Activated naive CD8-positive, alpha-beta T cell treated with anti-CD3 and anti-CD28 coated beads for 36 hours (primary cell): ENCODE results near the gene USP37. TPM values are rescaled to one million over a fixed set of nuclear protein-coding genes. Genes with fewer than 3 reads are reported as not detected.

Experiments
- DNase-seq: peaks from one replicate; pipeline ENCODE4 v3.0.0; 2021
- H3K27ac Mint-ChIP-seq: one replicate; pipeline ENCODE4 v1.8.0; 2022; ENCODE audit warnings: mild to moderate bottlenecking, moderate library complexity, mixed read lengths
- H3K27me3 Mint-ChIP-seq: one replicate; pipeline ENCODE4 v1.8.0; 2022; ENCODE audit warnings: mild to moderate bottlenecking, mixed read lengths
- H3K36me3 Mint-ChIP-seq: one replicate; pipeline ENCODE4 v1.8.0; 2021; ENCODE audit warnings: mild to moderate bottlenecking, mixed read lengths
- H3K4me1 Mint-ChIP-seq: one replicate; pipeline ENCODE4 v1.8.0; 2021; ENCODE audit warnings: mixed read lengths
- H3K4me3 Mint-ChIP-seq: one replicate; pipeline ENCODE4 v1.8.0; 2022; ENCODE audit warnings: mild to moderate bottlenecking, moderate library complexity, mixed read lengths
- H3K9me3 Mint-ChIP-seq: one replicate; pipeline ENCODE4 v1.8.0; 2022; ENCODE audit warnings: mixed read lengths
- total RNA-seq, 2 experiments: library from RNA; stranded (reverse); gene quantifications; one replicate each; pipeline ENCODE4 v1.2.3, GENCODE V29; 2021

The USP37 gene
- total RNA-seq, 2 experiments from 2014 or later, result 29.7 to 31.2 TPM

GRCh38 chr2:218436992-218437391 lies 131.2 kb downstream of the USP37 start:
- H3K4me1 Mint-ChIP-seq, result peaks cover 2% of the 10 kb centered on the region
- H3K4me3 Mint-ChIP-seq, result no peak overlapping the region
- H3K9me3 Mint-ChIP-seq, result no peaks in the 10 kb centered on the region
- H3K36me3 Mint-ChIP-seq, result no peaks in the 10 kb centered on the region
- H3K27ac Mint-ChIP-seq, result no peak overlapping the region
- no peaks in the 10 kb centered on the region for H3K27me3 Mint-ChIP-seq
- no peak for DNase-seq

GRCh38 chr2:218435003-218435982 lies 132.9 kb downstream of the USP37 start:
- no peak for DNase-seq
- Mint-ChIP-seq H3K36me3 (no peaks in the 10 kb centered on the region), H3K4me3 (no peak overlapping the region), H3K27me3 (no peaks in the 10 kb centered on the region), H3K4me1 (no peaks in the 10 kb centered on the region), H3K9me3 (no peaks in the 10 kb centered on the region), H3K27ac (no peak overlapping the region)

GRCh38 chr2:218434456-218434855 lies 133.7 kb downstream of the USP37 start:
- H3K9me3 Mint-ChIP-seq, result no peaks in the 10 kb centered on the region
- no peak overlapping the region for H3K4me3 Mint-ChIP-seq
- no peak overlapping the region for H3K27ac Mint-ChIP-seq
- H3K36me3 Mint-ChIP-seq, result no peaks in the 10 kb centered on the region
- no peaks in the 10 kb centered on the region for H3K27me3 Mint-ChIP-seq
- DNase-seq, result no peak
- no peaks in the 10 kb centered on the region for H3K4me1 Mint-ChIP-seq

- Mint-ChIP-seq H3K4me1 (no peaks in the 10 kb centered on the region), H3K27me3 (no peaks in the 10 kb centered on the region), H3K36me3 (no peaks in the 10 kb centered on the region), H3K4me3 (no peak overlapping the region), H3K9me3 (no peaks in the 10 kb centered on the region), H3K27ac (no peak overlapping the region)
- DNase-seq, result no peak
Observed at GRCh38 chr2:218432676-218433365, 135.3 kb downstream of the USP37 start.

GRCh38 chr2:218431878-218432277 lies 136.3 kb downstream of the USP37 start:
- H3K36me3 Mint-ChIP-seq, result no peaks in the 10 kb centered on the region
- H3K27ac Mint-ChIP-seq, result no peak overlapping the region
- H3K9me3 Mint-ChIP-seq, result no peaks in the 10 kb centered on the region
- H3K4me1 Mint-ChIP-seq, result no peaks in the 10 kb centered on the region
- H3K27me3 Mint-ChIP-seq, result no peaks in the 10 kb centered on the region
- no peak for DNase-seq
- H3K4me3 Mint-ChIP-seq, result no peak overlapping the region

- H3K27me3 Mint-ChIP-seq, result no peaks in the 10 kb centered on the region
- H3K4me3 Mint-ChIP-seq, result no peak overlapping the region
- DNase-seq, result no peak
- no peak overlapping the region for H3K27ac Mint-ChIP-seq
- H3K4me1 Mint-ChIP-seq, result no peaks in the 10 kb centered on the region
- no peaks in the 10 kb centered on the region for H3K9me3 Mint-ChIP-seq
- H3K36me3 Mint-ChIP-seq, result no peaks in the 10 kb centered on the region
Observed at GRCh38 chr2:218430721-218431120, 137.4 kb downstream of the USP37 start.

- Mint-ChIP-seq H3K9me3 (no peaks in the 10 kb centered on the region), H3K4me1 (no peaks in the 10 kb centered on the region), H3K36me3 (no peaks in the 10 kb centered on the region), H3K27ac (no peak overlapping the region), H3K4me3 (no peak overlapping the region), H3K27me3 (no peaks in the 10 kb centered on the region)
- DNase-seq, result no peak
Observed at GRCh38 chr2:218429911-218430692, 138.0 kb downstream of the USP37 start.

- DNase-seq, result no peak
- H3K36me3 Mint-ChIP-seq, result no peaks in the 10 kb centered on the region
Observed at GRCh38 chr2:218428846-218429558, 139.1 kb downstream of the USP37 start.

GRCh38 chr2:218427741-218428140 lies 140.4 kb downstream of the USP37 start:
- Mint-ChIP-seq H3K9me3 (no peaks in the 10 kb centered on the region), H3K27ac (no peak overlapping the region), H3K27me3 (no peaks in the 10 kb centered on the region), H3K4me1 (no peaks in the 10 kb centered on the region), H3K4me3 (no peak overlapping the region), H3K36me3 (no peaks in the 10 kb centered on the region)
- DNase-seq, result no peak

More at GRCh38 chr2:218428846-218429558, 139.1 kb downstream of the USP37 start:
- no peak overlapping the region for H3K4me3 Mint-ChIP-seq
- H3K9me3 Mint-ChIP-seq, result no peaks in the 10 kb centered on the region
- H3K4me1 Mint-ChIP-seq, result no peaks in the 10 kb centered on the region
- no peak overlapping the region for H3K27ac Mint-ChIP-seq
- no peaks in the 10 kb centered on the region for H3K27me3 Mint-ChIP-seq

GRCh38 chr2:218425531-218425930 lies 142.6 kb downstream of the USP37 start:
- Mint-ChIP-seq H3K27me3 (no peaks in the 10 kb centered on the region), H3K9me3 (no peaks in the 10 kb centered on the region), H3K36me3 (no peaks in the 10 kb centered on the region), H3K4me3 (no peak overlapping the region), H3K4me1 (no peaks in the 10 kb centered on the region), H3K27ac (no peak overlapping the region)
- no peak for DNase-seq

- Mint-ChIP-seq H3K4me3 (no peak overlapping the region), H3K9me3 (no peaks in the 10 kb centered on the region), H3K4me1 (no peaks in the 10 kb centered on the region), H3K36me3 (no peaks in the 10 kb centered on the region), H3K27ac (no peak overlapping the region), H3K27me3 (no peaks in the 10 kb centered on the region)
- no peak for DNase-seq
Observed at GRCh38 chr2:218423584-218423983, 144.6 kb downstream of the USP37 start.

GRCh38 chr2:218422403-218423086 lies 145.6 kb downstream of the USP37 start:
- Mint-ChIP-seq H3K4me1 (no peaks in the 10 kb centered on the region), H3K27me3 (no peaks in the 10 kb centered on the region), H3K4me3 (no peak overlapping the region), H3K27ac (no peak overlapping the region), H3K9me3 (no peaks in the 10 kb centered on the region), H3K36me3 (no peaks in the 10 kb centered on the region)
- no peak for DNase-seq

- Mint-ChIP-seq H3K27me3 (no peaks in the 10 kb centered on the region), H3K27ac (no peak overlapping the region), H3K4me3 (no peak overlapping the region), H3K4me1 (no peaks in the 10 kb centered on the region), H3K36me3 (no peaks in the 10 kb centered on the region), H3K9me3 (no peaks in the 10 kb centered on the region)
- no peak for DNase-seq
Observed at GRCh38 chr2:218421027-218421426, 147.1 kb downstream of the USP37 start.

- no peak overlapping the region for H3K27ac Mint-ChIP-seq
- H3K36me3 Mint-ChIP-seq, result no peaks in the 10 kb centered on the region
- no peak for DNase-seq
- H3K4me1 Mint-ChIP-seq, result no peaks in the 10 kb centered on the region
- H3K9me3 Mint-ChIP-seq, result no peaks in the 10 kb centered on the region
- no peaks in the 10 kb centered on the region for H3K27me3 Mint-ChIP-seq
- no peak overlapping the region for H3K4me3 Mint-ChIP-seq
Observed at GRCh38 chr2:218419630-218420216, 148.4 kb downstream of the USP37 start.
